Neuronal stem cell (in vitro differentiated cells): ENCODE results near the gene TXLNA.

ENCODE experiments used
- DNase-seq: peaks from one replicate; pipeline ENCODE4 v3.0.0-alpha.2; 2013; ENCODE audit warnings: low spot score
- H2AFZ ChIP-seq: one replicate; pipeline ENCODE4 v1.6.1; 2013; ENCODE audit warnings: mild to moderate bottlenecking, low read length, inconsistent platforms
- H2AK5ac ChIP-seq: 2 replicates; pipeline ENCODE4 v1.6.1; 2013; ENCODE audit warnings: low read depth, mild to moderate bottlenecking, inconsistent platforms, low read length, moderate library complexity, mixed read lengths
- H2BK120ac ChIP-seq: 2 replicates; pipeline ENCODE4 v1.6.1; 2013; ENCODE audit warnings: low read depth, mild to moderate bottlenecking, inconsistent platforms, low read length, moderate library complexity, mixed read lengths
- H2BK12ac ChIP-seq: one replicate; pipeline ENCODE4 v1.6.1; 2013; ENCODE audit warnings: low read length, inconsistent platforms
- H2BK15ac ChIP-seq: 2 replicates; pipeline ENCODE4 v1.6.1; 2013; ENCODE audit warnings: mild to moderate bottlenecking, low read length, inconsistent platforms, mixed read lengths
- H2BK5ac ChIP-seq: one replicate; pipeline ENCODE4 v1.6.1; 2013; ENCODE audit warnings: inconsistent platforms, mild to moderate bottlenecking, low read length, moderate library complexity
- H3K14ac ChIP-seq: one replicate; pipeline ENCODE4 v1.6.1; 2013; ENCODE audit warnings: low read length, inconsistent platforms
- H3K18ac ChIP-seq: 2 replicates; pipeline ENCODE4 v1.6.1; 2013; ENCODE audit warnings: low read length, inconsistent platforms
- H3K23ac ChIP-seq: 2 replicates; pipeline ENCODE4 v1.6.1; 2013; ENCODE audit warnings: low read depth, mild to moderate bottlenecking, mixed read lengths, low read length, inconsistent platforms; ENCODE audit not compliant: poor library complexity
- H3K27ac ChIP-seq: replicated peaks from 3 replicates; pipeline ENCODE4 v1.5.1; 2013; ENCODE audit warnings: low read length, inconsistent platforms
- H3K27me3 ChIP-seq, 3 experiments: 2 replicates each; pipeline ENCODE4 v1.6.1; 2013; ENCODE audit warnings: low read length in 3 of 3, mild to moderate bottlenecking in 2 of 3, inconsistent platforms in 1 of 3, low read depth in 1 of 3, mixed read lengths in 1 of 3, moderate library complexity in 1 of 3; ENCODE audit not compliant: control insufficient read depth in 3 of 3, insufficient read depth in 3 of 3
- H3K36me3 ChIP-seq, 2 donors: replicated peaks in 1 of 2; 2 replicates each; pipeline ENCODE4 v1.6.1; 2013; ENCODE audit warnings: low read length in 2 of 2; ENCODE audit not compliant: control insufficient read depth in 2 of 2, insufficient read depth in 2 of 2
- H3K4ac ChIP-seq: 2 replicates; pipeline ENCODE4 v1.6.1; 2013; ENCODE audit warnings: inconsistent platforms, mild to moderate bottlenecking, low read length, moderate library complexity
- H3K4me1 ChIP-seq, 2 donors: 1 replicate in 1 of 2; 2 replicates in 1 of 2; pipeline ENCODE4 v1.6.1; 2013; ENCODE audit warnings: low read length in 2 of 2, low read depth in 1 of 2; ENCODE audit not compliant: control insufficient read depth in 2 of 2, insufficient read depth in 1 of 2
- H3K4me2 ChIP-seq: one replicate; pipeline ENCODE4 v1.6.1; 2013; ENCODE audit warnings: mild to moderate bottlenecking, low read length, inconsistent platforms; ENCODE audit not compliant: insufficient read depth, poor library complexity, severe bottlenecking
- H3K4me3 ChIP-seq, 2 donors: 2 replicates each; pipeline ENCODE4 v1.5.1; 2013; ENCODE audit warnings: low read length in 2 of 2, mild to moderate bottlenecking in 2 of 2, inconsistent platforms in 1 of 2, moderate library complexity in 1 of 2
- H3K79me1 ChIP-seq: one replicate; pipeline ENCODE4 v1.6.1; 2013; ENCODE audit warnings: low read depth, mild to moderate bottlenecking, inconsistent platforms, low read length, moderate library complexity
- H3K9ac ChIP-seq: one replicate; pipeline ENCODE4 v1.6.1; 2013; ENCODE audit warnings: mild to moderate bottlenecking, low read depth, low read length, inconsistent platforms; ENCODE audit not compliant: poor library complexity
- H3K9me3 ChIP-seq, 2 donors: replicated peaks in 1 of 2; 2 replicates each; pipeline versions ENCODE3 to v1.6.1; 2013; ENCODE audit warnings: low read length in 2 of 2, mild to moderate bottlenecking in 2 of 2, inconsistent platforms in 1 of 2, low read depth in 1 of 2, mixed read lengths in 1 of 2, moderate library complexity in 1 of 2; ENCODE audit not compliant: control insufficient read depth in 2 of 2, insufficient read depth in 1 of 2
- H4K8ac ChIP-seq: one replicate; pipeline ENCODE4 v1.6.1; 2013; ENCODE audit warnings: low read depth, mild to moderate bottlenecking, inconsistent platforms, low read length, moderate library complexity
- H4K91ac ChIP-seq: one replicate; pipeline ENCODE4 v1.6.1; 2013; ENCODE audit warnings: low read length, low read depth, mild to moderate bottlenecking, inconsistent platforms; ENCODE audit not compliant: poor library complexity
- WGBS, 2 donors: extraction: QIAGEN DNeasy Blood & Tissue Kit; methylation state at CpG; one replicate each; pipeline ENCODE4 v1.1.7; 2013; ENCODE audit warnings: missing lambda C conversion rate in 2 of 2, mixed read lengths in 1 of 2; ENCODE audit not compliant: insufficient read length in 2 of 2, insufficient replicate concordance in 1 of 2; ENCODE audit errors: extremely low coverage in 2 of 2; 5-methylcytosine and 5-hydroxymethylcytosine counted together

Gene TXLNA

GRCh38 chr1:32201011-32201855, 21.8 kb downstream of the TXLNA start:
- no peak overlapping the region for H3K23ac ChIP-seq
- no CpG with 5 or more reads among the region's 26 CpGs for WGBS, 2 donors
- no peak for DNase-seq

GRCh38 chr1:32204943-32205361, 25.5 kb downstream of the TXLNA start:
- Histone ChIP-seq H3K14ac (peak overlapping the region; percentile 57), H3K4me3 (peak overlapping the region; percentile 72 to 83), H4K91ac (no peak overlapping the region), H3K79me1 (peaks cover 9% of the 10 kb centered on the region), H3K27me3 (peaks cover 0 to 2% (median 0%) of the 10 kb centered on the region in 3 experiments), H3K23ac (peak overlapping the region; percentile 90), H3K9ac (peak overlapping the region; percentile 91), H3K4ac (peak overlapping the region; percentile 47), H2AK5ac (peak overlapping the region; percentile 96), H2BK5ac (no peak overlapping the region), H2AFZ (peak overlapping the region; percentile 85), H2BK12ac (no peak overlapping the region), H3K4me2 (peak overlapping the region; percentile 86), H4K8ac (peak overlapping the region; percentile 53), H2BK15ac (peak overlapping the region; percentile 10), H2BK120ac (no peak overlapping the region), H3K9me3 (no peaks in the 10 kb centered on the region), H3K4me1 (peaks cover 10 to 17% of the 10 kb centered on the region in 2 donors), H3K18ac (peak overlapping the region; percentile 94), H3K36me3 (peaks cover 6 to 29% of the 10 kb centered on the region in 2 donors), H3K27ac (no peak overlapping the region)
- DNase-seq = no peak
- WGBS, 2 donors = no CpG with 5 or more reads among the region's 26 CpGs

More at GRCh38 chr1:32201011-32201855, 21.8 kb downstream of the TXLNA start:
- Histone ChIP-seq H4K8ac (no peak overlapping the region), H2BK120ac (no peak overlapping the region), H2BK15ac (no peak overlapping the region), H3K4me1 (peaks cover 25 to 27% of the 10 kb centered on the region in 2 donors), H3K4me2 (peak overlapping the region; percentile 78), H3K4me3 (peak overlapping the region; percentile 56 to 77), H3K79me1 (peaks cover 6% of the 10 kb centered on the region), H2BK12ac (no peak overlapping the region), H3K27me3 (peaks cover 0 to 2% (median 0%) of the 10 kb centered on the region in 3 experiments), H3K9ac (no peak overlapping the region), H2AFZ (peak overlapping the region; percentile 82), H3K14ac (no peak overlapping the region), H3K4ac (no peak overlapping the region), H3K36me3 (peaks cover 15 to 29% of the 10 kb centered on the region in 2 donors), H2AK5ac (no peak overlapping the region), H2BK5ac (no peak overlapping the region), H4K91ac (no peak overlapping the region), H3K27ac (peak overlapping the region; percentile 47), H3K18ac (peak overlapping the region; percentile 44), H3K9me3 (no peaks in the 10 kb centered on the region)

- Histone ChIP-seq H3K79me1 (peaks cover 9% of the 10 kb centered on the region), H2BK5ac (no peak within 1 kb of the TSS), H3K27ac (no peak within 1 kb of the TSS), H2BK12ac (peak within 1 kb of the TSS; percentile 95), H3K18ac (peak within 1 kb of the TSS; percentile 94), H3K36me3 (peaks cover 6 to 29% of the 10 kb centered on the region in 2 donors), H3K9ac (peak within 1 kb of the TSS; percentile 99), H3K4me1 (peaks cover 8 to 15% of the 10 kb centered on the region in 2 donors), H3K23ac (peak within 1 kb of the TSS; percentile 90), H3K9me3 (no peaks in the 10 kb centered on the region), H3K4me2 (peak within 1 kb of the TSS; percentile 96), H3K4ac (peak within 1 kb of the TSS; percentile 93), H4K91ac (no peak within 1 kb of the TSS), H2BK15ac (peak within 1 kb of the TSS; percentile 10), H3K4me3 (peak within 1 kb of the TSS; percentile 72 to 83), H3K27me3 (peaks cover 0 to 2% (median 0%) of the 10 kb centered on the region in 3 experiments), H2BK120ac (no peak within 1 kb of the TSS), H3K14ac (peak within 1 kb of the TSS; percentile 63), H4K8ac (peak within 1 kb of the TSS; percentile 95), H2AK5ac (peak within 1 kb of the TSS; percentile 99), H2AFZ (peak within 1 kb of the TSS; percentile 85)
- WGBS, 2 donors = no CpG with 5 or more reads among the region's 77 CpGs
- peak; percentile 84 for DNase-seq
These were observed 26.2 kb downstream of the TXLNA start, which contains the start of gene IQCC for GRCh38 chr1:32205401-32206370. Gene IQCC (plus strand): TSS chr1:32205671. CDS start chr1:32205682, 11 bp downstream.
